Ecto neural progenitor cell (in vitro differentiated cells): Measurements from ENCODE around the gene DNMT1.
"Not testable (repeated sequence)": the region's sequence is repeated elsewhere in the genome, so short reads cannot be mapped to it uniquely, and the experiment has no call there.

Experiments used
- DNase-seq: peaks from one replicate; pipeline ENCODE4 v3.0.0-alpha.2; 2018; ENCODE audit warnings: low spot score

Gene DNMT1

DNA sequence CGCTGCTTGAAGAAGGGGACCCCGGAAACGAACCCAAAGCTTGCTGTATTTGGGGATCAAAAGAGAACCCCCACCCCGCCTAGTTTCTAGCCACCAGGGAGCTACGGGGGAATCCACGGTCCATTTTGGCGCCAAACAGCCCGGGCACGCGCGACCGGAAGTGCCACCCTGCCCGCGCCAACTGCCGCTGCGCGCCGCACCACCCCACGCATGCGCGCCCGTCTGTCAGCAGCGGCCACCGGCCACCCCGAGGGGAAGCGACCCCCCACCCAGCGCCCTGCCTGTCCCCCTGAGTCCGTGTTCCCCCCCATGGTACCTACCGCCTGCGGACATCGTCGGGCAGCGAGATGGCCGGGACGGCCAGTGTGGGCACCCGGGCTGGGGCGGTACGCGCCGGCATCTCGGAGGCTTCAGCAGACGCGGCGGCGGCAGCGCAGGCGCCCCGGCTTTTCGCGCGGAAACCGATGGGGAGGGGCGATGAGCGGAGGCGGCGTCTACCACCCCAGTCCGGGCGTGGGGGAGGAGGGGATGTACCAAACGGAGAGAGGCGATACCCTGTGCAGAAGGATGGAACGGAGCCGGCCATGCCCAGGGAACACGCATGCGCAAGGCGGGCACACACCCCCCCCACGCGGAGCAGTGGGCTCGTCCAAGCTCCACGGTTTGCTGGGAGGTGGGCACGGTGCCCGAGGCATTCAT is at the start of gene DNMT1:
TSS of gene DNMT1 (minus strand) at position 454 of the 699 bp plus-strand sequence. CDS start at position 400, 54 bp downstream.
- peak; percentile 98 for DNase-seq

- DNase-seq = no peak
Measured at GRCh38 chr19:10243606-10244005, 48.9 kb upstream of the DNMT1 start.

GRCh38 chr19:10241826-10242449 is 47.2 kb upstream of the DNMT1 start:
- DNase-seq = not testable (repeated sequence)

DNA sequence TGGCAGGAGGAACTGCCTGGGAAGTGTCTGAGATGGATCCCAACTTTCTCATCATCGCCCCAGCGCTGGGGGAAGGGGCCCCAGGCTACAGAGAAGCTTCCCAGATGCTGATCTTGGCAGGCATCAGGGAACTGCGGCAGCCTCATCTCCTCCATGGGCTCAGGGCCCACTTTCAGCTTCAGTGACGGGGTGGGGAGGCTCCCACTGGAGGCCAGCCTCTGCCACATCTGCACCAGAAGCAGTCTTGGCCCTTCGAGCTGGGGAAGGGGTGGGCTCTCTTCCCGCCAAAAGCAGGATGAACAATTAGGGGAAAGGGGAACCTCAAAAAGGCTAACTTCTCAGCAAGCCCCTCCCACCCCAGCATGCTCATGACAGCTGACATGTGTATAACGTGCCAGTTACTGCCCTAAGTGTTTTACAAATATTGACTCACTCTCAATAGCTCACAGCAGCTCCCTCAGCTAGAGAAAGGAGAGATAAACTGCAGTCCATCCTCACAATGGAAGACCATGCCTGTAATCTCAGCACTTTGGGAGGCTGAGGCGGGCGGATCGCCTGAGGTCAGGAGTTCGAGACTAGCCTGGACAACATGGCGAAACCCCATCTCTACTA is 43.5 kb upstream of the DNMT1 start:
- no peak for DNase-seq

DNA sequence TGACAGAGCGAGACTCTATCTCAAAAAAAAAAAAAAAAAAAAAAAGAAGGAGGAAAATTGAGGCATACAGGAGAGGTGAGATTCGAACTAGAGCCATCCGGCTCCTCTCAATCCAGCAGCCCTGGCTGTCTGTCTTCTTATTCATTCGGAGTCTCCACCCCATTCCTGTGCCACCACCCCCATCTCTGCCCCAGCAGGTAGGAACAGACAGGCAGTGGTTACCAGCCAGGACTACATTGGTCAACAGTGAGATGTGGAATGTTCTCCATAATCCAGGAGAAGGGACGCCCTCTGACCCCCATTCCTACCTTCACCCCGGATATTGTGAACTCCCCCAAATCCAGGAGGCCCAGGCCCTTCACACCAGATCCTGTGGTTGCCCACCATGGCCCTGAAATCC is 42.9 kb upstream of the DNMT1 start:
- no peak for DNase-seq

DNA sequence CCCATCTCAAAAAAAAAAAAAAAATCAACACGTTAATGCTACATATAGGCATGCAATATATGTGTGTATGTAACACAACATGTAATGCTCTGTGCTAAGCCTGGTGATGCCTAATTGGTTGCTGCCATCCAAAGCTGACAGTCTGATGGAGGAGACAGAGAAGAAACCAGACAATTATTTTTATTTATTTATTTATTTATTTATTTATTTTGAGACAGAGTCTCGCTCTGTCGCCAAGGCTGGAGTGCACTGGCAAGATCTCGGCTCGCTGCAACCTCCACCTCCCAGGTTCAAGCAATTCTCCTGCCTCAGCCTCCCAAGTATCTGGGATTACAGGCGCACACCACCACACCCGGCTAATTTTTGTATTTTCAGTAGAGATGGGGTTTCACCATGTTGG is 40.7 kb upstream of the DNMT1 start:
- not testable (repeated sequence) for DNase-seq

DNA sequence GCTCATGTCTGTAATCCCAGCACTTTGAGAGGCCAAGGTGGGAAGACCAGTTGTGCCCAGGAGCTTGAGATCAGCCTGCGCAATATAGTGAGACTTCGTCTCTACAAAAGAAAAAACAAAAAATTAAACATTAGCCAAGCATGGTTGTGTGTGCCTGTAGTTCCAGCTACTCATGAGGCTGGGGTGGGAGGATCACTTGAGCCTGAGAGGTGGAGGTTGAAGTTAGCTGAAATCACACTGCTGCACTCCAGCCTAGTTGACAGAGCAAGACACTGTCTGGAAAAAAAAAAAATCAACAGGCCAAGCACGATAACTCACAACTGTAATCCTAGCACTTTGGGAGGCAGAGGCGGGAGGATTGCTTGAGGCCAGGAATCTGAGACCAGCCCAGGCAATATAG is 40.2 kb upstream of the DNMT1 start:
- DNase-seq = no peak

GRCh38 chr19:10233946-10234345 is 39.2 kb upstream of the DNMT1 start:
- no peak for DNase-seq

DNA sequence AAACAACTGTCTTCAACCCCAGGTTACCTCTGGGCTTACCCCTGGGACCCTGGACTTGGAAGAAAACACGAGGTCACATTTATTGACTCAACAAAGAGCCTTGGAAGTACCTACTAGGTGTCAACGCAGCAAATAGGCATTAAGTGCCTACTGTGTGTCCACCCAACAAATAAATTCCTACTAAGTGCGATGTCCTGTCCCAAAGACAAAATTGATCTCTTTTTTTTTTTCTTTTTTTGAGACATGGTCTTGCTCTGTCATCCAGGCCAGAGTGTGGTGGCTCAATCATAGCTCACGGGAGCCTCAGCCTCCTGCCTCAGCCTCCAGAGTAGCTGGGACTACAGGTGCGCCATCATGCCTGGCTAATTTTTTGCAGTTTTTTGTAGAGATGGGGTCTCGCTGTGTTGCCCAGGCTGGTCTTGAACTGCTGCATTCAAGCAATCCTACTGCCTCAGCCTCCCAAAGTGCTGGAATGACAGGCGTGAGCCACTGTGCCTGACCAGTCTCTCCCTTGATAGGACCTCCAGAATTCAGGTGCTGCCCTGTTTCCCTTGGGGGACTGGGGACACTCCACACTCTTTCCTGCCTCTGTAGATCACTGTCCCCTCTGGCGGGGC is 37.0 kb upstream of the DNMT1 start:
- no peak for DNase-seq

GRCh38 chr19:10230861-10231611 is 36.3 kb upstream of the DNMT1 start, which contains the start of gene S1PR2:
TSS of gene S1PR2 (minus strand) at chr19:10231331. CDS start at chr19:10224905, 6,426 bp downstream.
- DNase-seq = peak; percentile 90

GRCh38 chr19:10230173-10230860 is 35.6 kb upstream of the DNMT1 start:
- peak; percentile 84 for DNase-seq

DNA sequence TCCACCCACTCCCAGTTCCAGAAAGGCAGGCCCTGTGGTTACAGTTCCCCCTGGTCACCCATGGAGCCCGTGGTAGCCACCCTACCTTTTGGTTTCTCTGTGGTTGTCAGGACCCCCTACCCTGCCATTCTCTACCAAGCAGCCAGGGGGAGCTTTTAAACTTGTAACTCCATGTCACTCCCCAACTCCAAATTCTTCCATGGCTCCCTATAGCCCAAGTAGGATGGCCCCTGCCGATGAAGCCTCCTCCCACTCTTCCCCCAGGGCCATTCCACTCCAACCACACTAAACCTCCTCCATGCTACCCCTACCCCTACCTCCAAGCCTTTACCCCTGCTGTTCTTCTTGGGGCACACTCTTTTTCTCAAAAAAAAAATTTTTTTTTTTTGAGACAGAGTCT is 34.2 kb upstream of the DNMT1 start:
- DNase-seq = no peak

DNA sequence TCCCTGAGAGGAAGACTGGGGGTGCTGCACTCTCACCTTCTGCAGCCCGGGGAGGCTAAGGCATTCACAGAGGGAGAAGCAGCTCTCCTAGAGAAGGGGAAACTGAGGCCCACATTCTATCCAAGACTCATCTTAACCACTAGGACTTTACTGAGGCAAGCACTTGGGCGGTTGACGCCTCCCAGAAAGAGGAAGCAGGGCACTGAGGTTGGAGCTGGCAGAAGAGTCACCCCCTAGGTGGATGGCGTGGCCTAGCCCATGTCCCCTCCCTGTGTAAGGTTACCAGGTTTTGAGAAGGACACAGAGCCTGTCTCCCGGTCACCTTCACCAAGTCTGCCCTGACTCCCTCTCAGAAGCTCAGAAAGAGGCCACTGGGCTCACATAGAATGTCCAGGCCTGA is 33.6 kb upstream of the DNMT1 start:
- no peak for DNase-seq

GRCh38 chr19:10227026-10227971 is 32.5 kb upstream of the DNMT1 start:
- peak; percentile 71 for DNase-seq

DNA sequence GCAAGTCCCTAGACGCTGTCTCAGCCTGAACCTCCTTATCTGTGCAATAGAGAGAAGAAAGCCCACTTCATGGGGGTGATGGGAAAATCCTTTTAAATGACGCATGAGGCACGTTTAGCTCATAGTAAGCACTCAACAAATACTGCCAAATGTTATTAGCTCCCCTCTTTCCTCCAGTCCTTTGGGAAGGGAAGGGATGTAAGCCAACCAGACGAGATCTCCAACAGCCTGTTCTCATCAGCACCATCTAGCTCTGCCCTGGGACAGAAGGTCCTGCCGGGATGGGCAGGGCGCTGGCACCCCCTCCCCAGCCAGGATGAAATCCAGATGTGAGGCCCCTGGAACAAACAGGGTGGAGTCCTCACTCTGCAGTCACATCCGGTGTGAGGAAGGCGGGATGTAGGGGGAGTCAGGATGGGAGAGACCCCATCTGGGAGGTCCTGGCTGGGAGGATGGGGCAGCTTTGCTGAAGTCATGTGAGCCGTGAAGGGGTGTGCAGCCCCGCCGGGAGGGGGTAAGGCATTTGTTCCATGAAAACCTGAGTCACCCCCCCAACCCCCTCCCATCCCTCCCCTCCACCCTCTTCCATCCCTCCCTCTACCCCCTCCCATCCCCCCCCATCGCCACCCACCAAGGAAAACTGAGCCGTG is 31.7 kb upstream of the DNMT1 start:
- peak; percentile 58 for DNase-seq

- no peak for DNase-seq
Measured at GRCh38 chr19:10226021-10226375, 31.2 kb upstream of the DNMT1 start.

GRCh38 chr19:10224337-10224736 is 29.6 kb upstream of the DNMT1 start:
- DNase-seq = no peak

DNA sequence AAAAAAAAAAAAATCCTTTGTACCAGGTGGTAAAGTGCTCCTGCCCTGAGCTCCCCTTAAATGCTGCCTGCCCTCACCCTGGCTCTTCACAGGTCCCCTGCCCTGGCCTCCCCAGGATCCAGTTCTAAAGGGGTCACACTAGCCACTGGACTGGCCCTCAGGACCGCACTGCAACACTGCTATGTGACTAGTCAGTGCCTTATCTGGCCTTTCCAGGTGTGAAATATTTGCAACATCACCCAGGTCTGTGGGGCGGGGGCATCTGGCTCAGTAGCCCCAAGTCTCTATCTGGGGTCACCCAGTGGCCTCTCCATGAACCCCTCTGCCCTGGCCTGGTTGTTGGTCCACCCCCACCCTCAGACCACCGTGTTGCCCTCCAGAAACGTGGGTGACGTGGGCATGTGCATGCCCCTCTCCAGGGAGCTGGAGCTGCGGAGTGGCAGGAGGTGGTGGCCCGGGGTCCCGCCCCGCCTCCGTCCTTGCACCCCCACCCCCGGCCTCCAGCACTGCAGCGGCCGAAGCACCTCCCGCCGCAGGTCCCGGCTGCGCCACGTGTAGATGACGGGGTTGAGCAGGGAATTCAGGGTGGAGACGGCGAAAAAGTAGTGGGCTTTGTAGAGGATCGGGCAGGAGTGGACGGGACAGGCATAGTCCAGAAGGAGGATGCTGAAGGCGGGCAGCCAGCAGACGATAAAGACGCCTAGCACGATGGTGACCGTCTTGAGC is 28.9 kb upstream of the DNMT1 start:
- DNase-seq = no peak

- no peak for DNase-seq
Measured at GRCh38 chr19:10222201-10222890, 27.6 kb upstream of the DNMT1 start.
